ENCODE results near the gene EXOG. TPM values are rescaled to one million over a fixed set of nuclear protein-coding genes. Genes with fewer than 3 reads are reported as not detected.

EXOG gene
- total and polyA plus RNA-seq, 2 of the 13 experiments (the other 11 are each of a cell fraction or from before 2014, with no cell fraction given): 5.5 to 9.5 TPM

DNA sequence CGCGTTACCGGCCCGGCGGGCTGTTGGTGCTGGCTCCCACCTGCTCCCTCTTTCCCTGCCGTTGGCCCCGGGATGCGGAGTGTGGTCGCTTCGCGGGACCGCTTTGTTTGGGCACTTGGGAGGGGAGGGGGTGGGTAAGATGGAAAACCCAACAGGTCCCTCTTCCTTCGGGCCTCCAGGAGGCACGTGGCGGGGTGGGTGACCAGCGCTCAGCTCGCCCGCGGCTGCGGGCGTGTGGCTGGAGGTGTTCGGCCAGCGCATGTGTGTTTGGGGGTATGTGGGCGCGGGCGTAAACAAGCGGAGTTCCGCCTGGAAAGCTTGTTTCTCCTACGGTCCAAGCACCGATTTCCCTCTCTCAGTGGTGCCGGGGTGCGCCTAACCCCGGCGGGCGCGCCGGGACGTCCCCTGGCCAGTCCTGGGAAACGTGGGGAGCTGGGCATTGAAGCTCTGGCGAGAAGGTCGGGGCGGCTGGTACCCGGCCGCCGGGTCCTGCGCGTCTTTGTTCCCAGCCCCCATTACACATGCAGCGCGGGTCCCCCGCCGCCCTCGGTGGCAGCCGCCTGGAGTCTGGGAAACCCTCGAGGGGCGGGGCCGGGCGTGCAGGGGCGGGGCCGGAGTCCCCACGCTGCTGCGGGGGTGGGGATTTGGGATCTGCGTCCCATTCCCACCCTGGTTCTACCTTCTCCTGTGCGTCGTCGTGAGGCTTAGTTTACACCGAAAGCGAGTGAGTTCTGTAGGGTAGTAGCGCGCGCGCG is 41.1 kb upstream of the EXOG start (continued):
- TF ChIP-seq, protein P1, sequence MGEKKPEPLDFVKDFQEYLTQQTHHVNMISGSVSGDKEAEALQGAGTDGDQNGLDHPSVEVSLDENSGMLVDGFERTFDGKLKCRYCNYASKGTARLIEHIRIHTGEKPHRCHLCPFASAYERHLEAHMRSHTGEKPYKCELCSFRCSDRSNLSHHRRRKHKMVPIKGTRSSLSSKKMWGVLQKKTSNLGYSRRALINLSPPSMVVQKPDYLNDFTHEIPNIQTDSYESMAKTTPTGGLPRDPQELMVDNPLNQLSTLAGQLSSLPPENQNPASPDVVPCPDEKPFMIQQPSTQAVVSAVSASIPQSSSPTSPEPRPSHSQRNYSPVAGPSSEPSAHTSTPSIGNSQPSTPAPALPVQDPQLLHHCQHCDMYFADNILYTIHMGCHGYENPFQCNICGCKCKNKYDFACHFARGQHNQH (CRISPR knock-in tag; IDR thresholded peaks at IDR 0.05): 0 out of 2 replicates have a peak, but pooled peaks have one; percentile 43
- 0 out of 2 replicates have a peak, but pooled peaks have one; percentile 54 for TF ChIP-seq ZNF816 (CRISPR knock-in tag; IDR thresholded peaks at IDR 0.05; ENCODE audit: borderline replicate concordance)
- 0 out of 2 replicates have a peak, but pooled peaks have one; percentile 41 for TF ChIP-seq ZNF878 (CRISPR knock-in tag; IDR thresholded peaks at IDR 0.05)
- no peak for TF ChIP-seq YY1 (IDR thresholded peaks at IDR 0.05; ENCODE audit: insufficient read depth, insufficient replicate concordance, low read depth, low read length)
- TF ChIP-seq CREM (IDR thresholded peaks at IDR 0.05): no peak
- TF ChIP-seq CREM (CRISPR knock-in tag; IDR thresholded peaks at IDR 0.05): no peak
- 0 out of 2 replicates have a peak, but pooled peaks have one; percentile 35 for TF ChIP-seq BRD4 (CRISPR knock-in tag; IDR thresholded peaks at IDR 0.05)
- no peak for TF ChIP-seq NR2F6 (IDR thresholded peaks at IDR 0.05)
- TF ChIP-seq NR2F6 (CRISPR knock-in tag; IDR thresholded peaks at IDR 0.05): 0 out of 2 replicates have a peak, but pooled peaks have one; percentile 2
- TF ChIP-seq GLI4 (CRISPR knock-in tag; IDR thresholded peaks at IDR 0.05; ENCODE audit: borderline replicate concordance): no peak
- no peak for TF ChIP-seq NCOA1 (CRISPR knock-in tag; IDR thresholded peaks at IDR 0.05)
- TF ChIP-seq LCORL (IDR thresholded peaks at IDR 0.05): no peak
- TF ChIP-seq LCORL (CRISPR knock-in tag; IDR thresholded peaks at IDR 0.05): peak; percentile 68
- TF ChIP-seq, protein P2, sequence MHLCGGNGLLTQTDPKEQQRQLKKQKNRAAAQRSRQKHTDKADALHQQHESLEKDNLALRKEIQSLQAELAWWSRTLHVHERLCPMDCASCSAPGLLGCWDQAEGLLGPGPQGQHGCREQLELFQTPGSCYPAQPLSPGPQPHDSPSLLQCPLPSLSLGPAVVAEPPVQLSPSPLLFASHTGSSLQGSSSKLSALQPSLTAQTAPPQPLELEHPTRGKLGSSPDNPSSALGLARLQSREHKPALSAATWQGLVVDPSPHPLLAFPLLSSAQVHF (CRISPR knock-in tag; IDR thresholded peaks at IDR 0.05): peak; percentile 75; the same call in 1 of the 2 replicates
- TF ChIP-seq, protein P3, sequence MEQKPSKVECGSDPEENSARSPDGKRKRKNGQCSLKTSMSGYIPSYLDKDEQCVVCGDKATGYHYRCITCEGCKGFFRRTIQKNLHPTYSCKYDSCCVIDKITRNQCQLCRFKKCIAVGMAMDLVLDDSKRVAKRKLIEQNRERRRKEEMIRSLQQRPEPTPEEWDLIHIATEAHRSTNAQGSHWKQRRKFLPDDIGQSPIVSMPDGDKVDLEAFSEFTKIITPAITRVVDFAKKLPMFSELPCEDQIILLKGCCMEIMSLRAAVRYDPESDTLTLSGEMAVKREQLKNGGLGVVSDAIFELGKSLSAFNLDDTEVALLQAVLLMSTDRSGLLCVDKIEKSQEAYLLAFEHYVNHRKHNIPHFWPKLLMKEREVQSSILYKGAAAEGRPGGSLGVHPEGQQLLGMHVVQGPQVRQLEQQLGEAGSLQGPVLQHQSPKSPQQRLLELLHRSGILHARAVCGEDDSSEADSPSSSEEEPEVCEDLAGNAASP (CRISPR knock-in tag; IDR thresholded peaks at IDR 0.05; ENCODE audit: borderline replicate concordance): 0 out of 2 replicates have a peak, but pooled peaks have one; percentile 27
- TF ChIP-seq, protein P4, sequence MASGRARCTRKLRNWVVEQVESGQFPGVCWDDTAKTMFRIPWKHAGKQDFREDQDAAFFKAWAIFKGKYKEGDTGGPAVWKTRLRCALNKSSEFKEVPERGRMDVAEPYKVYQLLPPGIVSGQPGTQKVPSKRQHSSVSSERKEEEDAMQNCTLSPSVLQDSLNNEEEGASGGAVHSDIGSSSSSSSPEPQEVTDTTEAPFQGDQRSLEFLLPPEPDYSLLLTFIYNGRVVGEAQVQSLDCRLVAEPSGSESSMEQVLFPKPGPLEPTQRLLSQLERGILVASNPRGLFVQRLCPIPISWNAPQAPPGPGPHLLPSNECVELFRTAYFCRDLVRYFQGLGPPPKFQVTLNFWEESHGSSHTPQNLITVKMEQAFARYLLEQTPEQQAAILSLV (CRISPR knock-in tag; IDR thresholded peaks at IDR 0.05; ENCODE audit: borderline replicate concordance): peak; percentile 56; the same call in 1 of the 2 replicates
- TF ChIP-seq PPARG (CRISPR knock-in tag; conservative IDR thresholded peaks at IDR 0.05): peak; percentile 38; the same call in 1 of the 2 replicates
- TF ChIP-seq SRY (CRISPR knock-in tag; IDR thresholded peaks at IDR 0.05): 0 out of 2 replicates have a peak, but pooled peaks have one; percentile 0
- TF ChIP-seq, protein P5, sequence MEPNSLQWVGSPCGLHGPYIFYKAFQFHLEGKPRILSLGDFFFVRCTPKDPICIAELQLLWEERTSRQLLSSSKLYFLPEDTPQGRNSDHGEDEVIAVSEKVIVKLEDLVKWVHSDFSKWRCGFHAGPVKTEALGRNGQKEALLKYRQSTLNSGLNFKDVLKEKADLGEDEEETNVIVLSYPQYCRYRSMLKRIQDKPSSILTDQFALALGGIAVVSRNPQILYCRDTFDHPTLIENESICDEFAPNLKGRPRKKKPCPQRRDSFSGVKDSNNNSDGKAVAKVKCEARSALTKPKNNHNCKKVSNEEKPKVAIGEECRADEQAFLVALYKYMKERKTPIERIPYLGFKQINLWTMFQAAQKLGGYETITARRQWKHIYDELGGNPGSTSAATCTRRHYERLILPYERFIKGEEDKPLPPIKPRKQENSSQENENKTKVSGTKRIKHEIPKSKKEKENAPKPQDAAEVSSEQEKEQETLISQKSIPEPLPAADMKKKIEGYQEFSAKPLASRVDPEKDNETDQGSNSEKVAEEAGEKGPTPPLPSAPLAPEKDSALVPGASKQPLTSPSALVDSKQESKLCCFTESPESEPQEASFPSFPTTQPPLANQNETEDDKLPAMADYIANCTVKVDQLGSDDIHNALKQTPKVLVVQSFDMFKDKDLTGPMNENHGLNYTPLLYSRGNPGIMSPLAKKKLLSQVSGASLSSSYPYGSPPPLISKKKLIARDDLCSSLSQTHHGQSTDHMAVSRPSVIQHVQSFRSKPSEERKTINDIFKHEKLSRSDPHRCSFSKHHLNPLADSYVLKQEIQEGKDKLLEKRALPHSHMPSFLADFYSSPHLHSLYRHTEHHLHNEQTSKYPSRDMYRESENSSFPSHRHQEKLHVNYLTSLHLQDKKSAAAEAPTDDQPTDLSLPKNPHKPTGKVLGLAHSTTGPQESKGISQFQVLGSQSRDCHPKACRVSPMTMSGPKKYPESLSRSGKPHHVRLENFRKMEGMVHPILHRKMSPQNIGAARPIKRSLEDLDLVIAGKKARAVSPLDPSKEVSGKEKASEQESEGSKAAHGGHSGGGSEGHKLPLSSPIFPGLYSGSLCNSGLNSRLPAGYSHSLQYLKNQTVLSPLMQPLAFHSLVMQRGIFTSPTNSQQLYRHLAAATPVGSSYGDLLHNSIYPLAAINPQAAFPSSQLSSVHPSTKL (CRISPR knock-in tag; IDR thresholded peaks at IDR 0.05): peak; percentile 47
